HUES64 (cell line): ENCODE measurements around the gene PHF8.

ENCODE experiments used
- H3K27ac ChIP-seq: 2 replicates; pipeline ENCODE4 v1.7.0; 2013; ENCODE audit warnings: low read depth, low read length, inconsistent platforms
- H3K27me3 ChIP-seq: 2 replicates; pipeline ENCODE4 v1.6.1; 2013; ENCODE audit warnings: mild to moderate bottlenecking, low read length; ENCODE audit not compliant: insufficient read depth
- H3K36me3 ChIP-seq: 2 replicates; pipeline ENCODE4 v1.6.1; 2013; ENCODE audit warnings: mild to moderate bottlenecking, low read length; ENCODE audit not compliant: insufficient read depth
- H3K4me1 ChIP-seq: 2 replicates; pipeline ENCODE4 v1.6.1; 2013; ENCODE audit warnings: mild to moderate bottlenecking, low read length, moderate library complexity; ENCODE audit not compliant: insufficient read depth
- H3K4me3 ChIP-seq: 2 replicates; pipeline ENCODE4 v1.5.1; 2013; ENCODE audit warnings: mild to moderate bottlenecking, low read length, moderate library complexity
- H3K9ac ChIP-seq: 2 replicates; pipeline ENCODE4 v1.6.1; 2013; ENCODE audit warnings: mild to moderate bottlenecking, low read depth, low read length
- H3K9me3 ChIP-seq: 2 replicates; pipeline ENCODE4 v1.6.1; 2013; ENCODE audit warnings: low read depth, low read length; ENCODE audit not compliant: insufficient read depth
- WGBS: fragments of 150-250, 120-280 bp; methylation state at CpG from one replicate; pipeline ENCODE4 v1.1.7; 2013; ENCODE audit warnings: missing lambda C conversion rate; 5-methylcytosine and 5-hydroxymethylcytosine counted together

Gene PHF8

DNA sequence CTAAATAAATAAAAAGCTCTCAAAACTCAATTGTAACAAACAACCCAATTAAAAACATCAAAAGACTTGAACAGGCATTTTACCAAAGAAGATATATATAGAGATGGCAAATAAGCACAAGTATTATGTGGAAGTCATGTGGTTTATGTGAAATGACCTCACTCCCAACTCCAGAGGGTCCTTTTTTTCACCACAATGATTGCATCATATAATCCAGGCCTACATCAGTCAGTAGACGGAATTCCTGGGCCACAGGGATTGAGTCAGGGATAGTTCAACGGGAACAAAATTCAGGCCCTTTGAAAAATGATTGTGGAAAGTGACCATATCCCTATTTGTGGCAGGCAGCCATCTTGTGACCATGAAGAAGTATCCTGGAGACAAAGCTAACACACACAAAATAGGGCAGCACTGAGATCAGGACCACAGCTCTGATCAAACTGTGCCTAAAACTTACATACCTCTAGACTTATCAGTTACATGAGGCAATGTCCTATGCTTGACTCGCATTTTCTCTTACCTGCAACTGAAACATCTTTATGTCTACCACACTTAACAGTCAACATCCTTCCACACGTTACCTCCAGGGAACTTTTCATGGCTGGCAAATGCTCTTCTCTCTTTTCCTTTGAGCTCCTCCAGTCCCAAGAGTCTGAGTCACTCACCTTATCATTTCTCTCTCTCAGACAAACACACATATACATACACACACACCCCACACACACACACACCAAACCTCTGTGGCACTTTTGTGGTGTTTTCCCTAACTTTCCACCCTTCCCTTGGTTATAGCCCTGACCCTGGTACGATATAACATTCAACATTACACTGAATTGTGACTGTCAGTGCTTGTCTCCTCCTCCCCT is 113.5 kb downstream of the PHF8 start:
- Histone ChIP-seq H3K27me3 (no peaks in the 10 kb centered on the region), H3K4me1 (no peaks in the 10 kb centered on the region), H3K27ac (no peak overlapping the region), H3K4me3 (no peak overlapping the region), H3K36me3 (no peaks in the 10 kb centered on the region), H3K9me3 (no peaks in the 10 kb centered on the region), H3K9ac (no peak overlapping the region)
- 92% methylated on average over 5 of the region's 5 CpGs for WGBS

DNA sequence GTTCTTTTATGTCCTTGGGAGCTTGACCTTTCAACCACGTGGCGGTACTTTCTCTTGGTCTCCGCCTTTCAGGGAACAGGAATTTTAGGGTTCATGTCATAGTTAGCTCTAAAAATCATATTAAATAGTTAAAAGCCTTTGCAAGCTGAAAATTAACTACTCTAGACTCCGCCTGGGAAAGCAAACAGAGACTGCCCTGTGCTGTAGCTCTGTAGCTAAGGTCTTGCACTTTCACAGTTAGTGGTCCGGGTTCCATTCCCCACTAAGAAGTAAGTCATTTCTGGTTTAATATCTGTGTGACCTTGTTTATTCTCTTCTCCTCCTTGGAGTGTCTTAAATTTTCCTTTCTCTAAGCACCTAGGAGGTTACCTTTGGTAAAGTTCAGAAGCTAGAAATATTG is 118.2 kb downstream of the PHF8 start:
- H3K4me3 ChIP-seq: no peak overlapping the region
- no peaks in the 10 kb centered on the region for H3K36me3 ChIP-seq
- no peaks in the 10 kb centered on the region for H3K4me1 ChIP-seq
- 81% methylated on average over 4 of the region's 5 CpGs for WGBS
- H3K27me3 ChIP-seq: no peaks in the 10 kb centered on the region
- H3K9ac ChIP-seq: no peak overlapping the region
- no peak overlapping the region for H3K27ac ChIP-seq
- H3K9me3 ChIP-seq: no peaks in the 10 kb centered on the region

DNA sequence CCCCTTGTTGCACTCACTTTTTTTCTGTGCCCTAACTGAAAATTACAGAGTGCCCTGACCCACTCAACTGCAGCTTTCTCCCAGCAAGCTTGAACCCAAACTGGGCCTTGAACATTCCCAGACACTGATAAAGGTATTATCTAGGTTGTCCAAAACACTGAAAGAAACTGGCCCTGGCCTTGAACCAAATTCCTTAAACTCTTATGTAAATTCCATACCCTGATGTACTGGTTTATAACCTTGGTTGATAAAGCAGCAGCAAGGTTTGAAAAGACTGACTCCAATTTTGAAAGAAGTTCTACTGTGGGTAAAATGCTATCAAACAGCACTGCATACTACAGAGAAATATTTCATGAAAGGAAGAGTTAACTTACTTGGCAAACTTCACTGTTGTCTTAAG is 125.6 kb downstream of the PHF8 start:
- Histone ChIP-seq H3K27me3 (no peaks in the 10 kb centered on the region), H3K27ac (no peak overlapping the region), H3K4me1 (no peaks in the 10 kb centered on the region), H3K9me3 (no peaks in the 10 kb centered on the region), H3K4me3 (no peak overlapping the region), H3K9ac (no peak overlapping the region), H3K36me3 (no peaks in the 10 kb centered on the region)

DNA sequence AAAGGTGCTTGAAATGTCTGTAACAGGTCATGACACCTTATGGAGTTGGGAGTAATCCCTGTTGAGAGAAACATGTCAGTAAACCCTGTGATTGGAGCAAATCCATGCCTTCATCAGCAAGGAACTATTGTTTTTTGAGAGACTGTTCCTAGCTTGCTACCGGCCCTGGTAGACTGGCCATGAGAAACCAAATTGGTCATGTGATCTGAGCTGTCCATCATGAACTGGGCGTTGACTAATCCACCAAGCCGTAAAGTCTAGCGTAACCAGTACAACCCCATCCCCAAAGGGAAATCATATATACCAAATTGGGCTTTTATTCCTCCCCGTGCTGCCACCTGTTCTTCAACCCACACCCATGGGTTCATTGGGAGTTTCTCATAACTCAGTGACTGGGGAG is 143.7 kb downstream of the PHF8 start:
- Histone ChIP-seq H3K9ac (no peak overlapping the region), H3K27ac (no peak overlapping the region), H3K36me3 (no peaks in the 10 kb centered on the region), H3K9me3 (no peaks in the 10 kb centered on the region), H3K27me3 (no peaks in the 10 kb centered on the region), H3K4me1 (no peaks in the 10 kb centered on the region), H3K4me3 (no peak overlapping the region)
- WGBS: 89% methylated on average over 5 of the region's 5 CpGs

DNA sequence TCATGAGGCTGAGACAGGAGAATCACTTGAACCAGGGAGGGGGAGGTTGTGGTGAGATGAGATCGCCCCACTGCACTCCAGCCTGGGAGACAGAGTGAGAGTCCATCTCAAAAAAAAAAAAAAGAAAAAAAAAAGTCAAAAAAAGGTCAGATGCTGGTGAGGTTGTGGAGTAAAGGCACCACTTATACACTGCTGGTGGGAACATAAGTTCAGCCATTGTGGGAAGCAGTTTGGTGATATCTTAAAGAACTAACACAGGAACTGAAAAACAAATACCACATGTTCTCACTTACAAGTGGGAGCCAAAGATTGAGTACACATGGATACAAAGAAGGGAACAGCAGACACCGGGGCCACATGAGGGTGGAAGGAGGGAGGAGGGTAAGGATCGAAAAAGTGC is 149.0 kb downstream of the PHF8 start:
- no peaks in the 10 kb centered on the region for H3K9me3 ChIP-seq
- H3K4me1 ChIP-seq: no peaks in the 10 kb centered on the region
- H3K4me3 ChIP-seq: no peak overlapping the region
- H3K36me3 ChIP-seq: no peaks in the 10 kb centered on the region
- WGBS: 86% methylated on average over 2 of the region's 3 CpGs
- no peak overlapping the region for H3K9ac ChIP-seq
- no peaks in the 10 kb centered on the region for H3K27me3 ChIP-seq
- no peak overlapping the region for H3K27ac ChIP-seq
